K562 (cell line): ENCODE results near the gene GNG3. TPM values are rescaled to one million over a fixed set of nuclear protein-coding genes. Genes with fewer than 3 reads are reported as not detected.

Experiments
- ATAC-seq: fragments of 200-7000 bp; cut with Tn5 transposase; 3 replicates; pipeline ENCODE4 v1.9.1; 2020; ENCODE audit warnings: moderate library complexity
- BruUV-seq: library from RNA; stranded (reverse); fragments of 400-500 nt; replicated peaks from 2 replicates; lab custom pipeline; 2021; lab: Mats Ljungman, UMichigan
- CTCF ChIA-PET: fragments of 300-600 bp; formaldehyde crosslinking; extraction: SDS; loops from one replicate; lab custom pipeline; 2021; ENCODE audit warnings: low intra/inter-chr PET ratio; lab: Yijun Ruan, JAX
- POLR2A ChIA-PET: fragments of 300-600, 350-650 bp; sonication (Branson Sonifier 250); formaldehyde crosslinking; extraction: SDS; loops from one replicate; lab custom pipeline; 2021; ENCODE audit warnings: antibody characterized with exemption, inconsistent platforms; lab: Yijun Ruan, JAX
- DNase-seq, 4 experiments: peaks; one replicate each; pipeline versions ENCODE4 v3.0.0 to v3.0.0-alpha.2; 2011 to 2018; ENCODE audit warnings: low spot score in 3 of 4, mixed read lengths in 3 of 4; ENCODE audit errors: extremely low read depth in 1 of 4
- FAIRE-seq: peaks from 2 replicates; lab custom pipeline; 2011; peaks lifted over from hg19 to GRCh38; lab: Jason Lieb, UNC
- H2AFZ ChIP-seq: 2 replicates; pipeline ENCODE4 v1.6.0; 2011; ENCODE audit warnings: low read depth, low read length, control low read depth, inconsistent platforms
- H3K27ac ChIP-seq: fragments of 200-600 bp; 3 replicates; pipeline ENCODE4 v1.8.0; 2011; ENCODE audit warnings: low read depth, mild to moderate bottlenecking, control low read depth, inconsistent platforms, low read length, moderate library complexity, mixed read lengths; ENCODE audit errors: extremely low read depth
- H3K27me3 ChIP-seq, 2 experiments: fragments of 300-600 bp in 1 of 2; 2 replicates in 1 of 2; 3 replicates in 1 of 2; pipeline versions ENCODE4 v1.6.0 to v1.8.0; 2011; ENCODE audit warnings: inconsistent platforms in 2 of 2, low read length in 2 of 2, mild to moderate bottlenecking in 1 of 2, mixed read lengths in 1 of 2, moderate library complexity in 1 of 2; ENCODE audit not compliant: control insufficient read depth in 2 of 2, insufficient read depth in 2 of 2
- H3K36me3 ChIP-seq: fragments of 300-600 bp; 3 replicates; pipeline ENCODE4 v1.8.0; 2011; ENCODE audit warnings: mild to moderate bottlenecking, low read length, inconsistent platforms; ENCODE audit not compliant: control insufficient read depth, insufficient read depth
- H3K4me1 ChIP-seq, 2 experiments: fragments of 200-600 bp in 1 of 2; replicated peaks in 1 of 2; 2 replicates in 1 of 2; 3 replicates in 1 of 2; pipeline versions ENCODE4 v1.5.1 to v1.8.0; 2011; ENCODE audit warnings: inconsistent platforms in 2 of 2, low read length in 2 of 2, mild to moderate bottlenecking in 1 of 2, mixed read lengths in 1 of 2, moderate library complexity in 1 of 2; ENCODE audit not compliant: control insufficient read depth in 2 of 2, insufficient read depth in 2 of 2
- H3K4me2 ChIP-seq: 2 replicates; pipeline ENCODE4 v1.6.1; 2011; ENCODE audit warnings: low read length, control low read depth, inconsistent platforms, mixed read lengths; ENCODE audit not compliant: insufficient read depth
- H3K4me3 ChIP-seq: fragments of 200-600 bp; sonication (generic), shearing (Covaris generic); 2 replicates; pipeline ENCODE4 v1.5.1; 2016; ENCODE audit warnings: control low read depth, inconsistent platforms
- H3K79me2 ChIP-seq: fragments of 200-600 bp; 3 replicates; pipeline ENCODE4 v1.8.0; 2011; ENCODE audit warnings: low read length, inconsistent platforms; ENCODE audit not compliant: control insufficient read depth, insufficient read depth
- H3K9ac ChIP-seq, 2 experiments: 2 replicates each; pipeline versions ENCODE4 v1.6.0 to v1.6.1; 2011; ENCODE audit warnings: low read depth in 2 of 2, low read length in 2 of 2, control low read depth in 1 of 2, inconsistent platforms in 1 of 2, mild to moderate bottlenecking in 1 of 2, mixed read lengths in 1 of 2; ENCODE audit not compliant: insufficient read depth in 1 of 2
- H3K9me1 ChIP-seq: one replicate; pipeline ENCODE4 v1.6.0; 2011; ENCODE audit warnings: inconsistent platforms, mild to moderate bottlenecking, low read length, moderate library complexity; ENCODE audit not compliant: control insufficient read depth, insufficient read depth
- H3K9me3 ChIP-seq: replicated peaks from 2 replicates; pipeline ENCODE4 v1.5.1; 2011; ENCODE audit warnings: low read depth, low read length, inconsistent platforms; ENCODE audit not compliant: control insufficient read depth, insufficient read depth
- H4K20me1 ChIP-seq: replicated peaks from 2 replicates; pipeline ENCODE4 v1.6.1; 2011; ENCODE audit warnings: low read length, inconsistent platforms, mixed read lengths; ENCODE audit not compliant: control insufficient read depth, insufficient read depth
- ARID3A ChIP-seq: IDR thresholded peaks from 2 replicates; pipeline ENCODE4 v1.6.1; 2012; ENCODE audit warnings: low read depth, low read length, improper control_type of control experiment, borderline replicate concordance
- ARNT ChIP-seq, 2 experiments: fragments of 450-650 bp; IDR thresholded peaks; 2 replicates each; pipeline ENCODE4 v1.6.1; 2016; ENCODE audit warnings: mild to moderate bottlenecking in 1 of 2
- ATF4 ChIP-seq: fragments of 450-650 bp; formaldehyde crosslinking; IDR thresholded peaks from 2 replicates; pipeline ENCODE4 v1.4.0; 2022; ENCODE audit warnings: mild to moderate bottlenecking, moderate library complexity
- CHD2 ChIP-seq: IDR thresholded peaks from 2 replicates; pipeline ENCODE4 v1.6.1; 2011; ENCODE audit warnings: low read depth, low read length
- DPF2 ChIP-seq: fragments of 450-650 bp; IDR thresholded peaks from 2 replicates; pipeline ENCODE4 v1.6.1; 2016
- ETS1 ChIP-seq: conservative IDR thresholded peaks from 2 replicates; pipeline ENCODE4 v1.6.1; 2011; ENCODE audit warnings: low read depth, mild to moderate bottlenecking, low read length; ENCODE audit not compliant: control insufficient read depth
- HNRNPL ChIP-seq: fragments of 200-400 bp; formaldehyde crosslinking; IDR thresholded peaks from 2 replicates; pipeline ENCODE4 v1.6.1; 2017; ENCODE audit warnings: low read depth, mild to moderate bottlenecking, low read length
- KDM1A ChIP-seq, 2 experiments: fragments of 450-650 bp; IDR thresholded peaks; 2 replicates each; pipeline ENCODE4 v1.6.1; 2016; ENCODE audit warnings: mild to moderate bottlenecking in 2 of 2
- MBD2 ChIP-seq: sonication (generic); IDR thresholded peaks from 2 replicates; pipeline ENCODE4 v1.6.1; 2016; ENCODE audit warnings: low read depth, borderline replicate concordance
- NFE2 ChIP-seq: IDR thresholded peaks from 2 replicates; pipeline ENCODE4 v1.6.1; 2014; ENCODE audit warnings: antibody characterized with exemption, low read depth
- NR1H2 ChIP-seq: sonication (generic); formaldehyde crosslinking; IDR thresholded peaks from 2 replicates; pipeline ENCODE4 v1.4.0; 2020; ENCODE audit warnings: mild to moderate bottlenecking, missing genetic modification reagents
- NR2C1 ChIP-seq, 2 experiments: fragments of 450-650 bp; IDR thresholded peaks; 2 replicates each; pipeline ENCODE4 v1.6.1; 2017; ENCODE audit warnings: mild to moderate bottlenecking in 2 of 2, antibody characterized with exemption in 1 of 2, inconsistent platforms in 1 of 2, missing compliant biosample characterization in 1 of 2, missing genetic modification characterization in 1 of 2
- NRF1 ChIP-seq, 2 experiments: fragments of 450-650 bp; IDR thresholded peaks in 1 of 2; conservative IDR thresholded peaks in 1 of 2; 2 replicates each; pipeline ENCODE4 v1.6.1; 2014; ENCODE audit warnings: mild to moderate bottlenecking in 2 of 2
- PML ChIP-seq: IDR thresholded peaks from 2 replicates; pipeline ENCODE4 v1.6.1; 2012; ENCODE audit warnings: low read length, inconsistent platforms
- PYGO2 ChIP-seq: fragments of 450-650 bp; IDR thresholded peaks from 2 replicates; pipeline ENCODE4 v1.6.1; 2016; ENCODE audit warnings: mild to moderate bottlenecking, missing genetic modification characterization, moderate library complexity, missing compliant biosample characterization
- SAFB ChIP-seq: fragments of 200-400 bp; formaldehyde crosslinking; IDR thresholded peaks from 2 replicates; pipeline ENCODE4 v1.6.1; 2017; ENCODE audit warnings: low read depth, low read length, borderline replicate concordance
- SRF ChIP-seq, 2 experiments: fragments of 250-450, 450-650 bp in 1 of 2; sonication (Bioruptor Pico) in 1 of 2; sonication (generic) in 1 of 2; formaldehyde crosslinking; IDR thresholded peaks; 2 replicates each; pipeline versions ENCODE4 v1.5.0 to v1.5.1; 2020 to 2022; ENCODE audit warnings: mild to moderate bottlenecking in 1 of 2, missing genetic modification reagents in 1 of 2
- TSC22D4 ChIP-seq: fragments of 450-650 bp; IDR thresholded peaks from 2 replicates; pipeline ENCODE4 v1.6.1; 2016; ENCODE audit warnings: missing genetic modification characterization, missing biosample characterization, control low read depth
- ZNF224 ChIP-seq: sonication (generic); formaldehyde crosslinking; IDR thresholded peaks from 2 replicates; pipeline ENCODE4 v1.8.0; 2022; ENCODE audit warnings: mild to moderate bottlenecking, missing genetic modification reagents
- ZNF316 ChIP-seq: fragments of 450-650 bp; IDR thresholded peaks from 2 replicates; pipeline ENCODE4 v1.6.1; 2016
- ZNF561 ChIP-seq: fragments of 450-650 bp; formaldehyde crosslinking; conservative IDR thresholded peaks from 2 replicates; pipeline ENCODE4 v1.4.0; 2020; ENCODE audit warnings: mild to moderate bottlenecking, moderate library complexity
- ZNF707 ChIP-seq: fragments of 250-450 bp; sonication (Bioruptor Pico); conservative IDR thresholded peaks from 2 replicates; pipeline ENCODE4 v1.8.0; 2022; ENCODE audit warnings: inconsistent platforms, mild to moderate bottlenecking, moderate library complexity
- WGBS: fragments of 100-300 bp; shearing (Covaris generic); methylation state at CpG from one replicate; pipeline ENCODE4 v1.1.6; 2016; ENCODE audit warnings: low coverage, mixed read lengths; ENCODE audit not compliant: insufficient coverage; ENCODE audit errors: missing lambda C conversion rate; 5-methylcytosine and 5-hydroxymethylcytosine counted together
- in situ Hi-C: fragments of 300-500 bp; cut with MboI; formaldehyde crosslinking; loops from 4 replicates; pipeline ENCODE4 v1.15.0; 2018; ENCODE audit warnings: inconsistent platforms, mixed read lengths
- intact Hi-C: fragments of 100-400 bp; cut with micrococcal nuclease; formaldehyde crosslinking; loops from 2 replicates; pipeline ENCODE4 v1.14.2; 2022
- polyA plus RNA-seq, 8 experiments: library from polyadenylated mRNA; depleted of rRNA in 4 of 8; stranded (reverse) in 5 of 8; unstranded in 3 of 8; fragments of >200 nt; fragmentation: Nextera tagmentation in 2 of 8; fragmentation: Illumina TruSeq in 1 of 8; extraction: Ambion mirVana in 2 of 8; extraction: Trizol in 1 of 8; gene quantifications; 2 replicates each; pipeline versions ENCODE4 v1.2.1 to v1.2.3, GENCODE V29; 2011 to 2014; ENCODE audit warnings: inconsistent platforms in 1 of 8, missing spikeins in 1 of 8
- total RNA-seq, 7 experiments: library from RNA; depleted of rRNA in 6 of 7; stranded (reverse); fragments of >200 nt in 6 of 7; fragmentation: Illumina TruSeq in 2 of 7; extraction: Trizol in 2 of 7; gene quantifications; 2 replicates each; pipeline versions ENCODE4 v1.2.1 to v1.2.3, GENCODE V29; 2011 to 2021; ENCODE audit warnings: low replicate concordance in 1 of 7

The GNG3 gene
- total and polyA plus RNA-seq, 9 of the 15 experiments (the other 6 are each of a cell fraction or from before 2014, with no cell fraction given): 0.07 TPM; not detected in 8

- CTCF ChIA-PET: no interaction called here
- intact Hi-C loops: no loop called here
- no peak for TF ChIP-seq SAFB
- no peak for TF ChIP-seq PYGO2 (tag)
- peak in 1 of 2 experiments; percentile 29; a peak in 1 of 4 replicates for TF ChIP-seq KDM1A (IDR thresholded peaks at IDR 0.05)
- TF ChIP-seq TSC22D4 (tag): no peak
- no peak for TF ChIP-seq NRF1 (conservative IDR thresholded peaks at IDR 0.05 in 1 of 2, IDR thresholded peaks at IDR 0.05 in 1 of 2)
- TF ChIP-seq ZNF561: no peak
- no peak for TF ChIP-seq ARNT (IDR thresholded peaks at IDR 0.05)
- peak; percentile 66 for TF ChIP-seq NFE2
- TF ChIP-seq ZNF224 (CRISPR knock-in tag): no peak
- TF ChIP-seq ZNF707: no peak
- no peak for TF ChIP-seq SRF (CRISPR knock-in tag; IDR thresholded peaks at IDR 0.05)
- TF ChIP-seq PML: no peak
- TF ChIP-seq DPF2: no peak
- no peak for TF ChIP-seq ETS1
- TF ChIP-seq NR1H2: no peak
- peak; percentile 74 for TF ChIP-seq NR2C1 (IDR thresholded peaks at IDR 0.05)
- peak; percentile 82 for TF ChIP-seq NR2C1 (tag; IDR thresholded peaks at IDR 0.05)
- no peak for TF ChIP-seq MBD2
- TF ChIP-seq HNRNPL: no peak
- no peak for TF ChIP-seq ARID3A
- no peak for TF ChIP-seq CHD2
- TF ChIP-seq ZNF316: 0 out of 2 replicates have a peak, but pooled peaks have one; percentile 23
- no peak for TF ChIP-seq ATF4 (CRISPR knock-in tag)
These were observed 5.9 kb downstream of the GNG3 start for GRCh38 chr11:62713343-62713742.

More at GRCh38 chr11:62713343-62713742, 5.9 kb downstream of the GNG3 start:
- in situ Hi-C loops: no loop called here
- Histone ChIP-seq H3K4me2 (no peak overlapping the region), H3K4me3 (no peak overlapping the region), H2AFZ (no peak overlapping the region), H3K36me3 (peaks cover 95% of the 10 kb centered on the region), H3K27me3 (no peaks in the 10 kb centered on the region), H3K27ac (peak overlapping the region; percentile 39), H3K9ac (peak overlapping the region in 1 of 2 experiments; percentile 0; a peak in 1 of 4 replicates), H3K79me2 (peaks cover 23% of the 10 kb centered on the region; the same call in 2 of the 3 replicates), H3K4me1 (peaks cover 14 to 20% of the 10 kb centered on the region in 2 experiments; a peak in 4 of 5 replicates), H3K9me1 (no peaks in the 10 kb centered on the region), H4K20me1 (peaks cover 4% of the 10 kb centered on the region; the same call in 1 of the 2 replicates), H3K9me3 (no peaks in the 10 kb centered on the region)
- FAIRE-seq: peak; percentile 89
- BruUV-seq: no TSS peak
- peak; percentile 44 to 67 (median 57) for DNase-seq
- ATAC-seq: peak; percentile 78
- 36% methylated on average over 2 of the region's 2 CpGs for WGBS
- POLR2A ChIA-PET: interaction anchor here (0.6 to 1.8 kb wide), 5 partner anchors 10 to 128 kb away, joined by 3 to 6 read pairs (median 3); partner anchors contain the start of genes C11orf98 and CSKMT
